Thyroid gland (tissue), 4 donors: ENCODE data around the gene ZNF684. TPM values are rescaled to one million over a fixed set of nuclear protein-coding genes. Genes with fewer than 3 reads are reported as not detected.

Source experiments
- DNase-seq, 2 donors: peaks; one replicate each; pipeline ENCODE4 v3.0.0-alpha.2; 2019
- H3K27ac ChIP-seq, 3 donors: fragments of 200-600 bp; sonication (generic); 1 replicate in 2 of 3; 2 replicates in 1 of 3; pipeline ENCODE4 v1.5.1; 2016 to 2019; ENCODE audit warnings: mild to moderate bottlenecking in 1 of 3, moderate library complexity in 1 of 3
- H3K27me3 ChIP-seq: fragments of 200-600 bp; sonication (generic); one replicate; pipeline ENCODE4 v1.5.1; 2019
- H3K36me3 ChIP-seq, 2 donors: fragments of 200-600 bp; sonication (generic); one replicate each; pipeline ENCODE4 v1.5.1; 2016 to 2019
- H3K4me1 ChIP-seq, 2 donors: fragments of 200-600 bp; sonication (generic); one replicate each; pipeline ENCODE4 v1.5.1; 2017 to 2019
- H3K4me3 ChIP-seq, 3 donors: fragments of 200-600 bp; sonication (generic); replicated peaks in 1 of 3; 1 replicate in 2 of 3; 2 replicates in 1 of 3; pipeline ENCODE4 v1.5.1; 2016; ENCODE audit warnings: mild to moderate bottlenecking in 1 of 3
- H3K9me3 ChIP-seq: fragments of 200-600 bp; sonication (generic); one replicate; pipeline ENCODE4 v1.5.1; 2017
- CTCF ChIP-seq, 6 experiments: fragments of 200-600 bp in 3 of 6; fragments of 450-650 bp in 3 of 6; sonication (generic) in 3 of 6; IDR thresholded peaks; one replicate each; pipeline ENCODE4 v1.5.1; 2016 to 2019; ENCODE audit warnings: antibody characterized with exemption in 6 of 6, mild to moderate bottlenecking in 2 of 6, inconsistent platforms in 1 of 6, moderate library complexity in 1 of 6
- POLR2A ChIP-seq, 2 donors: fragments of 450-650 bp; IDR thresholded peaks; one replicate each; pipeline ENCODE4 v1.6.1; 2017; ENCODE audit warnings: antibody characterized with exemption in 2 of 2, mild to moderate bottlenecking in 2 of 2, moderate library complexity in 1 of 2
- WGBS, 2 donors: methylation state at CpG; one replicate each; pipeline ENCODE4 v1.1.5; 2017; 5-methylcytosine and 5-hydroxymethylcytosine counted together
- intact Hi-C: fragments of 100-400 bp; cut with DNase I; formaldehyde crosslinking; loops from one replicate; pipeline ENCODE4 v1.15.1; 2023
- small RNA-seq: library from RNA; depleted of rRNA; stranded (forward); fragments of <200 nt; gene quantifications from one replicate; pipeline ENCODE3, GENCODE V24; 2016
- total RNA-seq, 4 donors: library from RNA; depleted of rRNA; stranded (reverse); fragments of >200 nt; gene quantifications; one replicate each; pipeline ENCODE4 v1.2.3, GENCODE V29; 2016

The ZNF684 gene
- total RNA-seq, 4 donors from 2014 or later: 6.2 to 9.3 (median 7.1) TPM

DNA sequence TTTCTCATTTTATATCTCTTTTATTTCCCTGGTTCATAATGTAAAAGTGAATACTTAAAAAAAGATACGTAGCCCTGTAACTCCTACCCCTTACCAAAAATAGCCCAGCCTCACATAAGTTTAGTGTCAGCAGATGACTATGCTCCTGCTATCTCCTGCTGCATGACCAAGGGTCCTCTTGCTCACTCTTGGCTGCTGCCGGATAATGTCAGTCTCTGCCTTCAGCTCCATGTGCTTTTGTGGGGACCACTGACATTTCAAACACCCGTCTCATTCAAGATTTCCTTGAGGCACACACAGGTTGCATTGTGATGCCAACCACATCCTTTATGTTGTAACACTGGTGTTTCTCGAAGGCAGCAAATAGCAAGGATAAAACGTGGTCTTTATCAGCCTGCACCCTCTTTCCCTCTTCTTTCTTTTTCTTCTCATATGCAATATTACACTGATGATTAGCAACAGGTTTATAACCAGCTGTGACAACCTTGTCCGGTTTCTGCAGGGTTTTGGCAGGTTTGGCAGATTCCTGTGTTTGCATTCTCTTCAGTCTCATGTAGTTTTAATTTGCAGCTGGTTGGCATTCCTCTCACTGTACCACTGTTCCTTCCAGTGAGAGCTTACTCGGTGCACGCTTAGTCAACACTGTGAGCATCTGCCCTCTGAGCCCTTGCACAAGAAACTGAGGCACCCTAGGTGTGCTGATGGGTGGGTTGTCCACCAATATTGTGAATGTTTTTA lies 62.2 kb downstream of the ZNF684 start:
- TF ChIP-seq CTCF (IDR thresholded peaks at IDR 0.05): no peak
- TF ChIP-seq POLR2A (IDR thresholded peaks at IDR 0.05): no peak
- H3K9me3 ChIP-seq: no peaks in the 10 kb centered on the region
- no peak for DNase-seq
- no peak overlapping the region for H3K4me3 ChIP-seq
- H3K4me1 ChIP-seq: no peaks in the 10 kb centered on the region
- intact Hi-C loops: no loop called here
- H3K27ac ChIP-seq: no peak overlapping the region
- 50 to 56% methylated on average over 8 of the region's 8 CpGs for WGBS, 2 donors
- H3K36me3 ChIP-seq: no peaks in the 10 kb centered on the region
- no peaks in the 10 kb centered on the region for H3K27me3 ChIP-seq

DNA sequence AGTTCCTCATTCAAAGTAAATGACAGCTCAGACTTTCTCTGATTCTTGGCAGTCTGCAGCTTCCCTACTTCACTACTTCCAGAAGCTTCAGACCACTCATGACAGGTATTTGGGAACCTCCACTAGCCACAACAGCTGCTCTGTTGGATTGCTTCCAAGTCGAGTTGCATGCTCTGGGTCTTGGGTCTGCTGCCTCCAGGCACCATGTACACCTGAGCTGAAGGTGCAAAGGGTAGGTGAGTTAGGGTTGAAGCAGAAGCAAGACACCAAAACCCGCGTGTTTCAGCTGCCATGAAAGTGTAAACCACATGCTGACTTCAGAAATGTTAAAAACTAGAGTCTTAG lies 62.7 kb downstream of the ZNF684 start:
- Histone ChIP-seq H3K4me3 (no peak overlapping the region), H3K4me1 (no peaks in the 10 kb centered on the region), H3K27me3 (no peaks in the 10 kb centered on the region), H3K36me3 (no peaks in the 10 kb centered on the region), H3K9me3 (no peaks in the 10 kb centered on the region), H3K27ac (no peak overlapping the region)
- WGBS, 2 donors: 63 to 67% methylated on average over 3 of the region's 3 CpGs
- DNase-seq: no peak
- TF ChIP-seq CTCF (IDR thresholded peaks at IDR 0.05) (no peak), POLR2A (IDR thresholded peaks at IDR 0.05) (no peak)
- intact Hi-C loops: no loop called here

- intact Hi-C loops: no loop called here
- Histone ChIP-seq H3K36me3 (no peaks in the 10 kb centered on the region), H3K27me3 (no peaks in the 10 kb centered on the region), H3K4me1 (no peaks in the 10 kb centered on the region), H3K4me3 (no peak overlapping the region), H3K9me3 (no peaks in the 10 kb centered on the region), H3K27ac (no peak overlapping the region)
- TF ChIP-seq CTCF (IDR thresholded peaks at IDR 0.05): no peak
- 80 to 89% methylated on average over 6 to 7 of the region's 7 CpGs for WGBS, 2 donors
- DNase-seq: no peak
Observed at GRCh38 chr1:40595623-40596022, 64.2 kb downstream of the ZNF684 start.

Small RNAs within 50 kb of the gene (small RNA-seq; reads per million reads assigned to genes)
- gene AL356379.1: not detected

Other genes starting within 250 kb of the ZNF684 start
- 10 to 100 TPM in 2 of 4 donors, 1 to 10 TPM in 2; 6.2 to 21.6 (median 11.7) TPM for gene COL9A2, start 214.4 kb upstream of the ZNF684 start, total RNA-seq
- gene SMAP2, start 157.9 kb upstream of the ZNF684 start, total RNA-seq: 10 to 100 TPM; 21.9 to 29.3 (median 26.8) TPM
- 1 to 10 TPM in 1 of 4 donors, under 1 TPM in 1, not detected in 2; 0.40 to 1.0 TPM for gene ZFP69B, start 81.2 kb upstream of the ZNF684 start, total RNA-seq
- 1 to 10 TPM in 3 of 4 donors, under 1 TPM in 1; 0.92 to 4.8 (median 3.0) TPM for gene ZFP69, start 54.3 kb upstream of the ZNF684 start, total RNA-seq
- gene EXO5, start 22.9 kb upstream of the ZNF684 start, total RNA-seq: 10 to 100 TPM in 3 of 4 donors, 1 to 10 TPM in 1; 6.0 to 14.2 (median 11.2) TPM
- gene RIMS3, start 134.0 kb downstream of the ZNF684 start, total RNA-seq: 1 to 10 TPM; 2.1 to 4.4 (median 3.5) TPM
- 100 to 1,000 TPM in 1 of 4 donors, 10 to 100 TPM in 3; 70.5 to 175 (median 96.7) TPM for gene NFYC, start 160.1 kb downstream of the ZNF684 start, total RNA-seq